Activated T-cell treated with anti-CD3 and anti-CD28 coated beads, Interleukin-2, amount 50 U/mL, for 48 hours (primary cell): Measurements from ENCODE around the gene PCSK6.
"Not testable (repeated sequence)": the region's sequence is repeated elsewhere in the genome, so short reads cannot be mapped to it uniquely, and the experiment has no call there.

ENCODE experiments used
- DNase-seq, 2 experiments: peaks; one replicate each; pipeline ENCODE4 v3.0.0-alpha.2; 2020

PCSK6 gene

DNA sequence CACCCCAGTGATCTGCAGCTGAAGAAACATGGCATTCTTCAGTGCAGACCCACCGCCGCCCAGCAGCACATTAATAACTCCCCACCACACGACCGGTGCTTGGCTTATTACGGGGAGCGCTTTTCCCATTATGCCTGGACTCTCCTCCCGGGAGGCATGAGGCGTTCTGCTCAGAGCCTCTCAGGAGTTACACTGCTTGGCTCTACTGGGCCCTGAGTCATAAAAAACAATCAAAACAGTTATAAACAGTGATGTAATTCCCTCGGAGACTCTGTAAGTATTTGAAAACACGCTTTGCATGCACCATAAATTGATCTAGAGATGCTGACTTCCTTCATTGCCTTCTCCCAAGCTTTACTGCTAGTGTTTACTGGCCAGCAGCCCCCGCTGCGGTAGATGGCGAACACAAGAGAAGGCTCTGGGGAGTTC, 117.3 kb downstream of the PCSK6 start:
- no peak for DNase-seq

GRCh38 chr15:101371519-101371918, 118.0 kb downstream of the PCSK6 start:
- no peak for DNase-seq

DNA sequence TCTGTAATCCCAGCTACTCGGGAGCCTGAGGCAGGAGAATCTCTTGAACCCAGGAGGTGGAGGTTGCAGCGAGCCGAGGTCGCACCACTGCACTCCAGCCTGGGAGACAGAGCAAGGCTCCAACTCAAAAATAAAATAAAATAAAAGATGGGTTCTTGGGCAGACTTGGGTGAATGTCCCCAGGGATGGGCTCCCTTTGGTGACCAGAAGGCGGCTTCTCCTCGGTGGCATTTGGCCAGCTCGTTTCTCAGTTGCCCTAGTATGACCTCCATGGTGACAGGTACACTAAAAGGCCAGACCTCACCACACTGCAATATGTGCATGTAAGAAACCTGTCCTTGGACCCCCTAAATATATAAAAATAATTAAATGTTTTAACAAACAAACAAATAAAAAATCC, 118.4 kb downstream of the PCSK6 start:
- no peak for DNase-seq

DNA sequence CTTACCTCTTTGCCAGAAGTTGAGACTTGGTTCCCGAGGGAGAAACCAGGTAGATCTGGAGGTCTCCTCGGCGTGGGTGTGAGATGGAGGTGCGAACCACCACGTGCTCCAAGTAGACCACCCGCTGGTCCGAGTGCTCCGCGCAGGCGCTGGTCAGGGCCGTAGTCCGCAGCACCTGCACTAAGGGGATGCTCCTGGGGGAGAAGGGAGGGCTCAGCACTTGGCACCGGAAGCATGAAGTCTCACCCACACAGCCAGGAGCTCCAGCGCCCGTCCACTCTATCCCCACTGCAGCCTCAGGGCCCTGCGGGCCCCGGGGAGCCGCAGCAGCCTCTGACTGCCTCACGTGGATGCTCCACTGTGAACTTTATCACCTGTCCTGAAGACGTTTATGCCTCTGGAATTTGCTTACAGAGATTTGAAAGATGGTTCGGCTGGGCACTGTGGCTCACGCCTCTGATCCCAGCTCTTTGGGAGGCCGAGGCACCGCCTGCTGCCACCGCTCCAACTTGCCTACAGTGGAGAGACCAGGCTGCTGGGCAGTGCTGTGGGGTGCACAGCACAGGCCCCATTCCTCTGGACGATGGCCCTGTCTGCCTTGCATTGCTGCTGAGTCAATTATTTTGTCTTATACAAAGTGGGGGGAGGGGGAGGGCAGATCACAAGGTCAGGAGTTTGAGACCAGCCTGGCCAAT, 119.0 kb downstream of the PCSK6 start:
- no peak for DNase-seq

DNA sequence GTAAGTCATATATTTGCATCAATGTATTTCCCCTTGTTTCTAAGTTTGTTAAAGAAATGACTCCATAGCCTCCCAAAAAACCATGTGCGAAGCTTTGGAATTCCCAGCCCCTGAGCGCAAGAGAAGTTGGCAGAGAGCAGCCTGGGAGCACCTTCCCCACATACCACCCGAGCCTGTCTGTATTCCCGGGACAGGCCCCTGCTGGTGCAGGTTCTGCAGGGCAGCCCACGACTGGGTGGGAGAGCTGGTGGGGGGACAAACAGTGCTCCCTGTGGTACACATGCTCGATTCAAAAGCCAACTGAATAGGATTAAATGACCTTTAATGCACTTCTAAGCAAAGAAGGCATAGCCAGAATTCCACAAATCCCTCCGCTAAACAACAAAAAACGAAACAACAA, 119.8 kb downstream of the PCSK6 start:
- DNase-seq: no peak

GRCh38 chr15:101368861-101369642, 120.5 kb downstream of the PCSK6 start:
- no peak for DNase-seq

DNA sequence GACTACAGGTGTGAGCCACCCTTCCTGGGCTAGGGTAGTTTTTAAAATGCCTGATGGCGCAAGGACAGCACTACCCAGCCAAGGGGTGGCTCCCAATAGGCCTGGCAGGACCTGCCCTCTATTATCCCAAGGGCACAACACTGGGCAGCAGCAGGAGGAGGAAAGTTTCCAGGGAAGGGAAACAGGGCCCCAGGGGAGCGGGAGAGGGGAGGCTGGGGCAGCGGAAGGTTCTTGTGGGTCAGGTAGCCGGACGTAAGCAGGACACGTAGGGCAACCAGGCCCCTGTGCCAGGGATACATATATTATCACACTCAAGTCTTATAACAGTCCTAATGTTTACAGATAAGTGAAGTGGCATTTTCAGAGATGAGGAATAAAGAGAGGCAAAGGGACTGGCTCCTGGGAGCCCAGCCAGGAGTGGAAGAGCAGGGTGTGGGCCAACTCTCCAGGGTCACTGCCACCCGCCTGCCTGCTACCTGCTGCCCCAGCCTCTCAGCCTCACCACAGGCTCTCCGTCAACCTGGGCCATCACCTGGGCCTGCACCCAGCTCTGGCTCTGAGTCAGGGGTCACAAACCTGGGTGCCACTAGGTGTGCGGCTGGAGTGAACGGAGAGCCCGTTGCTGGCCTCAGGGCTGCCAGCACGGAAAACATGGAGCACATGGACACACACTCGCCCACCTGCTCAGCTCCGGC, 121.3 kb downstream of the PCSK6 start:
- DNase-seq: no peak

- no peak for DNase-seq
Observed at GRCh38 chr15:101366853-101367252, 122.7 kb downstream of the PCSK6 start.

- DNase-seq: no peak
Observed at GRCh38 chr15:101362986-101363566, 126.4 kb downstream of the PCSK6 start.

- no peak for DNase-seq
Observed at GRCh38 chr15:101362359-101362758, 127.1 kb downstream of the PCSK6 start.

GRCh38 chr15:101361418-101361817, 128.1 kb downstream of the PCSK6 start:
- no peak for DNase-seq

- no peak for DNase-seq
Observed at GRCh38 chr15:101359365-101359947, 130.1 kb downstream of the PCSK6 start.

DNA sequence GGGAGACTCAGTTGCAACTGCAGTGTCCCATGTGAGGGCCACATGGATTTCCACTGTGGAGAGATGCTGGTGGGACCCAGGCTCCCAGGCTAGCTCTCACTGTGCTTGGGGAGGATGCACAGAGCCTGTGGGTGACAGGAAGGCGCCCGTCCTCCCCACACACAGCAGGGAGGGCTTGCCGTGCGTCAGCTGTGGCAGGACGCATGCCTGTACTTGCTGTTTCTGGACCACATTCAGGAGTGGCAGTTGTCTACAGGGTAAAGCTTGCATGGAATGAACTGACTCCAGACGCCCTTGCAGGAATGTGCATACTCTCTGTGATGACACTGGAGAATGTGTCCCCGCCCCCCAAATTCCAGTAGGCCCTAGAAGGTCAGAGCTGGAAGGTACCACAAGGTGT, 130.6 kb downstream of the PCSK6 start:
- DNase-seq: no peak

DNA sequence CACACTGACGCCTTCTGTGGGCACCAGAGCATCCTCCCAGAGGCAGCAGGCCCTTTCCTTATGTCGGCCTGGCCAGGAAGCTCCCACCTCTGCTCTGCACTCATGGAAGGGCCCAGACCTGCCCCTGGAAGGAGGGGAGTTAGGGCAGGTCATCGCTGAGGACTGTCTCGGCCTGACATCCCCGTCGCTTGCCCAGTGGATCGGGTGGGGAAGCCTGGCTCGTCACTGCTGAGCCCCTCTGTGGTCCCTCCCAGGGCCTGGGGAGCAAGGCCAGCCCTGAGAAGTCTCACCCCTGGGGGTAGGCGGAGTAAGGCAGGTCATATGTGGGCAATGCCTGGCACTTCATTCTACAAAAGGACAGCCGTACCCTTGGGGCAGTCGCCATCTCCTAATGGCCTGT, 131.6 kb downstream of the PCSK6 start:
- DNase-seq: no peak

DNA sequence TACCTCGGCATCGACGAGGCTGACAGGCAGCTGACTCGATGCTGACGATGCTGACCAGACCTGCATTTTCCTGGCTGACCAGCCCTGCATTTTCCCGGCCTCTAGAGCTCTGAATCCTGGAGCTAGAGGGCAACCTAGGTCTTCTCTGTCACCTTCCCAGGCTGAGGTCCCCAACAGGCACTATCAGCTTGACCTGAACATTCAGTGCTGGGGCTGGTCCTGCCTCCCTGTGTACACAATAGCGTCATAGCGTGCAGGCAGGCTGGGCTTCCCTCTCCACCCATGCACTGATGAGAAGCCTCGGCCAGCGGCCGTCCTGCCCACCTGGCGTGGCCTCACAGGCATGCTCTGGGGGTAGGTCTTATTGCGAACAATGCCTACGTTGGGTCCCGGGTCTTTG, 132.2 kb downstream of the PCSK6 start:
- no peak for DNase-seq

GRCh38 chr15:101356512-101357172, 132.9 kb downstream of the PCSK6 start:
- DNase-seq: not testable (repeated sequence)

GRCh38 chr15:101355678-101356464, 133.6 kb downstream of the PCSK6 start:
- no peak for DNase-seq

DNA sequence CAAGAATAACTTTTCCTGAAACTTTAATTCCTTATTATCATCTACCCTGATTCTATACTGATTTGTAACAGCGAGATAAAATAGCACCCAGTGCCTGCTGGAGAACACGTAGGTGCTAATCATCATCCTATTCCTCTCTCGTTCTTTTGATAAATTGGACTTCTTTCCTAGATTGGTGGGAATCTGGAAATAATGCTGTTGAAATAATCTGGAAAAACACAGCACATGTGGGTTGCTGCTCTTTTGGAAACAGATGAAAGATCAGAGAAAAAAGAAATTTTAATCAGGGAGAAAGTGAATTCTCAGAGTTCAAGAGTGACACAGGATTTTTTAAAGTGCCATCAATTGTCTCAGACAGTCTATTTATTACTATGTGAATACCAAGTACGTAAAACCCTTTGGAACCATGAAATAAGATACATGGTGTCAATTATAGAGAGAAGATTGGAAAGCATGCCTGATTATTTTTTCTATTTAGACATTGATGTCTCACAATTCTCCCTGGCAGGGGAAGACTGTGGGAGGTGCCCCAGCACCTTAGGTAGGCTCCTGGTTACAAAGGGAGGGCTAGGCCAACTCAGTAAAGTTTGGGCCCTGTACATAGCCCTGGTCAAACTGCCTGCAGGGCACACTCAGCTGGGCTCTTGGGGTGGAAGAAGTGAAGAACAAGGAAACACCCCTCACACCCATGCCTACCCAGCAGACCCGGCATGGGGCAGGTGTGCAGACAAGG, 134.4 kb downstream of the PCSK6 start:
- DNase-seq: no peak

DNA sequence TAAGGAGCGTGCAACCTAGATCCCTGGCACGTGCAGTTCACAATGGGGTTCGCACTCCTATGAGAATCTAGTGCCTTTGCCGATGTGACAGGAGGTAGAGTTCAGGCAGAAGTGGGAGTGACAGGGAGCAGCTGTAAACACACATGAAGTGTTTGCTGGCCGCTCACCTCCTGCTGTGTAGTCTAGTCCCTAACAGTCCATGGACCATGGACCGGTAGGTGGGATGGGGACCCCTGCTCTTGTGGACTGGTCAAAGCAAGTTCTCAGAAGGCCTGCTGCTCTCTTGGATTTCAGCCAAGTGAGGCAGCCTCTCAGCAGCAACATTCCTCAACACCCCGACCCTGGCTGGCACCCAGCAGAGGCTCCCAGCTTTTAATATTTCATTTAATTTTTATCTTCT, 136.3 kb downstream of the PCSK6 start:
- DNase-seq: no peak

DNA sequence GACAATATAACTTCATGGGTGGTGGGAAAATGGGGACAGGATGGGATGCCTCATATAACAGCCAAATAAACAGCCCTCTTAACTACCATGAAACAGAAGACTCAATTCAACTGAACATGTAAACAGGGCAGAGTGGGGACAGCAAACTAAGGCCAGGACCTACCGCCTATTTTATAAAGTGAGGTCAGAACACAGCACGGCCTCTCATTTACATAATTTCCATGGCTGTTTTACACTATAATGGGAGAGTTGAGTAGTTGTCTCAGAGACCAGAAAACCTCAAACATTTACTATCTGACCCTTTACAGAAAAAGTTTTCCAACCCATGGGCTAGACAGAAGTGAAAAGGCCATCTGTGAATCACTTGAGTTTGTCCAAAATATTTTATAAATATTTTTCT, 137.8 kb downstream of the PCSK6 start:
- DNase-seq: no peak
